GM23338 (cell line): ENCODE measurements around the gene RAB11B. TPM values are rescaled to one million over a fixed set of nuclear protein-coding genes. Genes with fewer than 3 reads are reported as not detected.

Experiments used
- ATAC-seq: fragments of 200-7000 bp; cut with Tn5 transposase; 3 replicates; pipeline ENCODE4 v1.9.1; 2020
- DNase-seq: peaks from one replicate; pipeline ENCODE4 v3.0.0-alpha.2; 2015; ENCODE audit warnings: low spot score
- H2AFZ ChIP-seq: fragments of 200-600 bp; sonication (generic); 2 replicates; pipeline ENCODE4 v1.8.0; 2016; ENCODE audit warnings: antibody characterized with exemption, mild to moderate bottlenecking, moderate library complexity
- H3F3A ChIP-seq: fragments of 200-600 bp; sonication (generic); replicated peaks from 2 replicates; pipeline ENCODE4 v1.8.0; 2017; ENCODE audit warnings: antibody characterized with exemption, mixed run types, low read depth
- H3K27ac ChIP-seq: fragments of 200-600 bp; sonication (generic); 2 replicates; pipeline ENCODE4 v1.6.1; 2016; ENCODE audit warnings: low read depth
- H3K27me3 ChIP-seq: fragments of 200-600 bp; sonication (generic); 2 replicates; pipeline ENCODE4 v1.8.0; 2016; ENCODE audit warnings: mild to moderate bottlenecking, mixed run types, moderate library complexity; ENCODE audit not compliant: insufficient read depth
- H3K36me3 ChIP-seq: fragments of 200-600 bp; sonication (generic); 2 replicates; pipeline ENCODE4 v1.8.0; 2016; ENCODE audit warnings: mild to moderate bottlenecking; ENCODE audit not compliant: insufficient read depth
- H3K4me1 ChIP-seq: fragments of 200-600 bp; sonication (generic); 2 replicates; pipeline ENCODE4 v1.8.0; 2016; ENCODE audit warnings: mild to moderate bottlenecking, moderate library complexity; ENCODE audit not compliant: insufficient read depth
- H3K4me2 ChIP-seq: fragments of 200-600 bp; sonication (generic); 2 replicates; pipeline ENCODE4 v1.7.1; 2017; ENCODE audit warnings: mixed run types
- H3K4me3 ChIP-seq: fragments of 200-600 bp; sonication (generic); 2 replicates; pipeline ENCODE4 v1.6.1; 2016; ENCODE audit warnings: mixed run types
- H3K79me2 ChIP-seq: fragments of 200-600 bp; sonication (generic); replicated peaks from 2 replicates; pipeline ENCODE4 v1.8.0; 2017; ENCODE audit warnings: mild to moderate bottlenecking; ENCODE audit not compliant: insufficient read depth
- H3K9me2 ChIP-seq: fragments of 200-600 bp; sonication (generic); 2 replicates; pipeline ENCODE4 v1.8.0; 2017; ENCODE audit not compliant: insufficient read depth
- H4K20me1 ChIP-seq: fragments of 200-600 bp; sonication (generic); replicated peaks from 2 replicates; pipeline ENCODE4 v1.8.0; 2017; ENCODE audit warnings: mild to moderate bottlenecking; ENCODE audit not compliant: insufficient read depth
- H3K27ac Mint-ChIP-seq: 2 replicates; pipeline ENCODE4 v1.8.0; 2020; ENCODE audit warnings: inconsistent platforms, mild to moderate bottlenecking, moderate library complexity, mixed read lengths
- H3K27me3 Mint-ChIP-seq: 3 replicates; pipeline ENCODE4 v1.8.0; 2022; ENCODE audit warnings: low read depth, mild to moderate bottlenecking, moderate library complexity, mixed read lengths, inconsistent platforms; ENCODE audit not compliant: insufficient read depth, poor library complexity
- H3K36me3 Mint-ChIP-seq: 3 replicates; pipeline ENCODE4 v1.8.0; 2021; ENCODE audit warnings: low read depth, mild to moderate bottlenecking, inconsistent platforms, moderate library complexity, mixed read lengths
- H3K4me1 Mint-ChIP-seq: 3 replicates; pipeline ENCODE4 v1.8.0; 2020; ENCODE audit warnings: mild to moderate bottlenecking, inconsistent platforms, mixed read lengths
- H3K4me3 Mint-ChIP-seq: 3 replicates; pipeline ENCODE4 v1.8.0; 2021; ENCODE audit warnings: moderate library complexity, mild to moderate bottlenecking, inconsistent platforms, mixed read lengths
- H3K9me3 Mint-ChIP-seq: 3 replicates; pipeline ENCODE4 v1.8.0; 2020; ENCODE audit warnings: moderate library complexity, mild to moderate bottlenecking, inconsistent platforms, mixed read lengths
- ETS1 ChIP-seq: IDR thresholded peaks from 2 replicates; pipeline ENCODE4 v1.6.1; 2016; ENCODE audit warnings: antibody characterized with exemption
- EZH2 ChIP-seq: fragments of 200-600 bp; sonication (generic); IDR thresholded peaks from one replicate; pipeline ENCODE4 v1.8.0; 2017; ENCODE audit warnings: antibody characterized with exemption, mild to moderate bottlenecking, low read depth; ENCODE audit not compliant: unreplicated experiment
- NANOG ChIP-seq: IDR thresholded peaks from 2 replicates; pipeline ENCODE4 v1.6.1; 2016; ENCODE audit warnings: antibody characterized with exemption, borderline replicate concordance
- POLR2AphosphoS5 ChIP-seq: IDR thresholded peaks from 2 replicates; pipeline ENCODE4 v1.6.1; 2016; ENCODE audit warnings: antibody characterized with exemption, low read depth
- ZNF114 ChIP-seq: fragments of 250-450 bp; sonication (Bioruptor Pico); IDR thresholded peaks from 2 replicates; pipeline ENCODE4 v1.5.0; 2020; ENCODE audit warnings: mild to moderate bottlenecking, moderate library complexity
- polyA plus RNA-seq: library from polyadenylated mRNA; unstranded; fragments of >200 nt; fragmentation: Nextera tagmentation; extraction: Ambion mirVana; gene quantifications from 2 replicates; pipeline ENCODE4 v1.2.1, GENCODE V29; 2016
- total RNA-seq: library from RNA; depleted of rRNA; stranded (reverse); fragments of >200 nt; shearing (Covaris generic); gene quantifications from 2 replicates; pipeline ENCODE4 v1.2.3, GENCODE V29; 2014
- TF ChIP-seq, protein P1 (sequence below), 2 experiments: fragments of 200-600 bp in 1 of 2; sonication (generic) in 1 of 2; conservative IDR thresholded peaks; 2 replicates each; pipeline versions ENCODE4 v1.5.1 to v1.6.1; 2016 to 2017; ENCODE audit warnings: antibody characterized with exemption in 2 of 2, low read depth in 2 of 2, mild to moderate bottlenecking in 2 of 2, moderate library complexity in 1 of 2
- TF ChIP-seq, protein P2 (sequence below): IDR thresholded peaks from one replicate; pipeline ENCODE4 v1.6.1; 2018; ENCODE audit warnings: antibody characterized with exemption; ENCODE audit not compliant: unreplicated experiment
- TF ChIP-seq, protein P3 (sequence below): fragments of 250-450 bp; sonication (Bioruptor Pico); IDR thresholded peaks from 2 replicates; pipeline ENCODE4 v1.5.0; 2020; ENCODE audit warnings: mild to moderate bottlenecking, moderate library complexity

RAB11B gene
- total and polyA plus RNA-seq, 2 experiments from 2014 or later = 66.0 to 79.6 TPM

- TF ChIP-seq, protein P1, sequence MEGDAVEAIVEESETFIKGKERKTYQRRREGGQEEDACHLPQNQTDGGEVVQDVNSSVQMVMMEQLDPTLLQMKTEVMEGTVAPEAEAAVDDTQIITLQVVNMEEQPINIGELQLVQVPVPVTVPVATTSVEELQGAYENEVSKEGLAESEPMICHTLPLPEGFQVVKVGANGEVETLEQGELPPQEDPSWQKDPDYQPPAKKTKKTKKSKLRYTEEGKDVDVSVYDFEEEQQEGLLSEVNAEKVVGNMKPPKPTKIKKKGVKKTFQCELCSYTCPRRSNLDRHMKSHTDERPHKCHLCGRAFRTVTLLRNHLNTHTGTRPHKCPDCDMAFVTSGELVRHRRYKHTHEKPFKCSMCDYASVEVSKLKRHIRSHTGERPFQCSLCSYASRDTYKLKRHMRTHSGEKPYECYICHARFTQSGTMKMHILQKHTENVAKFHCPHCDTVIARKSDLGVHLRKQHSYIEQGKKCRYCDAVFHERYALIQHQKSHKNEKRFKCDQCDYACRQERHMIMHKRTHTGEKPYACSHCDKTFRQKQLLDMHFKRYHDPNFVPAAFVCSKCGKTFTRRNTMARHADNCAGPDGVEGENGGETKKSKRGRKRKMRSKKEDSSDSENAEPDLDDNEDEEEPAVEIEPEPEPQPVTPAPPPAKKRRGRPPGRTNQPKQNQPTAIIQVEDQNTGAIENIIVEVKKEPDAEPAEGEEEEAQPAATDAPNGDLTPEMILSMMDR (conservative IDR thresholded peaks at IDR 0.05; ENCODE audit: low read depth in 2 of 2) = no peak
Measured at GRCh38 chr19:8445488-8446001, 55.4 kb downstream of the RAB11B start (continued).

DNA sequence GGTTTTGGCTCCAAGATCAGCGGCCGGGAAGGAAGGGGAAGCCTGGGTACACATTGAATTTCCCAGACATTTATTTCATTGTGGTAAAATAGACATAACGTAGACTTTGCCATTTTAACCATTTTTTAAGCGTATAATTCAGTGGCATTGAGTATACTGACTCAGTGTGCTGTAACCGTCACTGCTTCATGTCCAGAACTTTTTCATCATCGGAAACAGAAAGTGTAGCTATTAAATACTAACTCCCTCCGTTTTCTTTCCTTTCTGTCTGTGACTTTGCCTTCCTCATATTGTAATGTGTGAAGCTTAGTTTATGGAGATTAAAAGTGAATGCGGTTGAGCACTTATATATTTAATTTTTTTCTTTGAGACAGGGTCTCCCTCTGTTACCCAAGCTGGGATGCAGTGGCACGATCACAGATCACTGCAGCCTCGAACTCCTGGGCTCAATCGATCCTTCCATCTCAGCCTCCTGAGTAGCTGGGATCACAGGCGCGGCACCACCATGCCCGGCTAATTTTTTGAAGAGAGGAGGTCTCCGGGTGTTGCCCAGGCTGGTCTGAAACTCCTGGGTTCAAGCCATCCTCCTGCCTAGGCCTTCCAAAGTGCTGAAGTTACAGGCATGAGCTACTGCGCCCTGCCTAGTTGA lies 56.0 kb downstream of the RAB11B start:
- Histone ChIP-seq H3K4me1 (peaks cover 47% of the 10 kb centered on the region), H3F3A (peaks cover 14% of the 10 kb centered on the region), H3K27me3 (no peaks in the 10 kb centered on the region), H3K79me2 (peaks cover 67% of the 10 kb centered on the region), H2AFZ (no peak overlapping the region), H3K4me3 (peak overlapping the region; percentile 97), H3K4me2 (peak overlapping the region; percentile 99), H3K36me3 (no peaks in the 10 kb centered on the region), H3K27ac (peak overlapping the region; percentile 28), H4K20me1 (peaks cover 34% of the 10 kb centered on the region), H3K9me2 (no peaks in the 10 kb centered on the region)
- DNase-seq (no peak), ATAC-seq (no peak)
- no peaks in the 10 kb centered on the region for H3K9me3 Mint-ChIP-seq
- H3K4me3 Mint-ChIP-seq = peak overlapping the region; percentile 90
- H3K36me3 Mint-ChIP-seq = peaks cover 41% of the 10 kb centered on the region
- peaks cover 11% of the 10 kb centered on the region for H3K27me3 Mint-ChIP-seq
- peaks cover 48% of the 10 kb centered on the region for H3K4me1 Mint-ChIP-seq
- peak overlapping the region; percentile 95 for H3K27ac Mint-ChIP-seq
- no peak for TF ChIP-seq NANOG
- TF ChIP-seq, protein P2, sequence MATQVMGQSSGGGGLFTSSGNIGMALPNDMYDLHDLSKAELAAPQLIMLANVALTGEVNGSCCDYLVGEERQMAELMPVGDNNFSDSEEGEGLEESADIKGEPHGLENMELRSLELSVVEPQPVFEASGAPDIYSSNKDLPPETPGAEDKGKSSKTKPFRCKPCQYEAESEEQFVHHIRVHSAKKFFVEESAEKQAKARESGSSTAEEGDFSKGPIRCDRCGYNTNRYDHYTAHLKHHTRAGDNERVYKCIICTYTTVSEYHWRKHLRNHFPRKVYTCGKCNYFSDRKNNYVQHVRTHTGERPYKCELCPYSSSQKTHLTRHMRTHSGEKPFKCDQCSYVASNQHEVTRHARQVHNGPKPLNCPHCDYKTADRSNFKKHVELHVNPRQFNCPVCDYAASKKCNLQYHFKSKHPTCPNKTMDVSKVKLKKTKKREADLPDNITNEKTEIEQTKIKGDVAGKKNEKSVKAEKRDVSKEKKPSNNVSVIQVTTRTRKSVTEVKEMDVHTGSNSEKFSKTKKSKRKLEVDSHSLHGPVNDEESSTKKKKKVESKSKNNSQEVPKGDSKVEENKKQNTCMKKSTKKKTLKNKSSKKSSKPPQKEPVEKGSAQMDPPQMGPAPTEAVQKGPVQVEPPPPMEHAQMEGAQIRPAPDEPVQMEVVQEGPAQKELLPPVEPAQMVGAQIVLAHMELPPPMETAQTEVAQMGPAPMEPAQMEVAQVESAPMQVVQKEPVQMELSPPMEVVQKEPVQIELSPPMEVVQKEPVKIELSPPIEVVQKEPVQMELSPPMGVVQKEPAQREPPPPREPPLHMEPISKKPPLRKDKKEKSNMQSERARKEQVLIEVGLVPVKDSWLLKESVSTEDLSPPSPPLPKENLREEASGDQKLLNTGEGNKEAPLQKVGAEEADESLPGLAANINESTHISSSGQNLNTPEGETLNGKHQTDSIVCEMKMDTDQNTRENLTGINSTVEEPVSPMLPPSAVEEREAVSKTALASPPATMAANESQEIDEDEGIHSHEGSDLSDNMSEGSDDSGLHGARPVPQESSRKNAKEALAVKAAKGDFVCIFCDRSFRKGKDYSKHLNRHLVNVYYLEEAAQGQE = no peak
- TF ChIP-seq, protein P1 (conservative IDR thresholded peaks at IDR 0.05; ENCODE audit: low read depth in 2 of 2) = no peak
- no peak for TF ChIP-seq ZNF114 (CRISPR knock-in tag)
- TF ChIP-seq, protein P3, sequence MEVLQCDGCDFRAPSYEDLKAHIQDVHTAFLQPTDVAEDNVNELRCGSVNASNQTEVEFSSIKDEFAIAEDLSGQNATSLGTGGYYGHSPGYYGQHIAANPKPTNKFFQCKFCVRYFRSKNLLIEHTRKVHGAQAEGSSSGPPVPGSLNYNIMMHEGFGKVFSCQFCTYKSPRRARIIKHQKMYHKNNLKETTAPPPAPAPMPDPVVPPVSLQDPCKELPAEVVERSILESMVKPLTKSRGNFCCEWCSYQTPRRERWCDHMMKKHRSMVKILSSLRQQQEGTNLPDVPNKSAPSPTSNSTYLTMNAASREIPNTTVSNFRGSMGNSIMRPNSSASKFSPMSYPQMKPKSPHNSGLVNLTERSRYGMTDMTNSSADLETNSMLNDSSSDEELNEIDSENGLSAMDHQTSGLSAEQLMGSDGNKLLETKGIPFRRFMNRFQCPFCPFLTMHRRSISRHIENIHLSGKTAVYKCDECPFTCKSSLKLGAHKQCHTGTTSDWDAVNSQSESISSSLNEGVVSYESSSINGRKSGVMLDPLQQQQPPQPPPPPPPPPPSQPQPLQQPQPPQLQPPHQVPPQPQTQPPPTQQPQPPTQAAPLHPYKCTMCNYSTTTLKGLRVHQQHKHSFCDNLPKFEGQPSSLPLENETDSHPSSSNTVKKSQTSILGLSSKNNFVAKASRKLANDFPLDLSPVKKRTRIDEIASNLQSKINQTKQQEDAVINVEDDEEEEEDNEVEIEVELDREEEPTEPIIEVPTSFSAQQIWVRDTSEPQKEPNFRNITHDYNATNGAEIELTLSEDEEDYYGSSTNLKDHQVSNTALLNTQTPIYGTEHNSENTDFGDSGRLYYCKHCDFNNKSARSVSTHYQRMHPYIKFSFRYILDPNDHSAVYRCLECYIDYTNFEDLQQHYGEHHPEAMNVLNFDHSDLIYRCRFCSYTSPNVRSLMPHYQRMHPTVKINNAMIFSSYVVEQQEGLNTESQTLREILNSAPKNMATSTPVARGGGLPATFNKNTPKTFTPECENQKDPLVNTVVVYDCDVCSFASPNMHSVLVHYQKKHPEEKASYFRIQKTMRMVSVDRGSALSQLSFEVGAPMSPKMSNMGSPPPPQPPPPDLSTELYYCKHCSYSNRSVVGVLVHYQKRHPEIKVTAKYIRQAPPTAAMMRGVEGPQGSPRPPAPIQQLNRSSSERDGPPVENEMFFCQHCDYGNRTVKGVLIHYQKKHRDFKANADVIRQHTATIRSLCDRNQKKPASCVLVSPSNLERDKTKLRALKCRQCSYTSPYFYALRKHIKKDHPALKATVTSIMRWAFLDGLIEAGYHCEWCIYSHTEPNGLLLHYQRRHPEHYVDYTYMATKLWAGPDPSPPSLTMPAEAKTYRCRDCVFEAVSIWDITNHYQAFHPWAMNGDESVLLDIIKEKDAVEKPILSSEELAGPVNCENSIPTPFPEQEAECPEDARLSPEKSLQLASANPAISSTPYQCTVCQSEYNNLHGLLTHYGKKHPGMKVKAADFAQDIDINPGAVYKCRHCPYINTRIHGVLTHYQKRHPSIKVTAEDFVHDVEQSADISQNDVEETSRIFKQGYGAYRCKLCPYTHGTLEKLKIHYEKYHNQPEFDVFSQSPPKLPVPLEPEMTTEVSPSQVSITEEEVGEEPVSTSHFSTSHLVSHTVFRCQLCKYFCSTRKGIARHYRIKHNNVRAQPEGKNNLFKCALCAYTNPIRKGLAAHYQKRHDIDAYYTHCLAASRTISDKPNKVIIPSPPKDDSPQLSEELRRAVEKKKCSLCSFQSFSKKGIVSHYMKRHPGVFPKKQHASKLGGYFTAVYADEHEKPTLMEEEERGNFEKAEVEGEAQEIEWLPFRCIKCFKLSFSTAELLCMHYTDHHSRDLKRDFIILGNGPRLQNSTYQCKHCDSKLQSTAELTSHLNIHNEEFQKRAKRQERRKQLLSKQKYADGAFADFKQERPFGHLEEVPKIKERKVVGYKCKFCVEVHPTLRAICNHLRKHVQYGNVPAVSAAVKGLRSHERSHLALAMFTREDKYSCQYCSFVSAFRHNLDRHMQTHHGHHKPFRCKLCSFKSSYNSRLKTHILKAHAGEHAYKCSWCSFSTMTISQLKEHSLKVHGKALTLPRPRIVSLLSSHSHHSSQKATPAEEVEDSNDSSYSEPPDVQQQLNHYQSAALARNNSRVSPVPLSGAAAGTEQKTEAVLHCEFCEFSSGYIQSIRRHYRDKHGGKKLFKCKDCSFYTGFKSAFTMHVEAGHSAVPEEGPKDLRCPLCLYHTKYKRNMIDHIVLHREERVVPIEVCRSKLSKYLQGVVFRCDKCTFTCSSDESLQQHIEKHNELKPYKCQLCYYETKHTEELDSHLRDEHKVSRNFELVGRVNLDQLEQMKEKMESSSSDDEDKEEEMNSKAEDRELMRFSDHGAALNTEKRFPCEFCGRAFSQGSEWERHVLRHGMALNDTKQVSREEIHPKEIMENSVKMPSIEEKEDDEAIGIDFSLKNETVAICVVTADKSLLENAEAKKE (CRISPR knock-in tag) = no peak
- TF ChIP-seq ETS1 = no peak
- TF ChIP-seq EZH2 = no peak
- no peak for TF ChIP-seq POLR2AphosphoS5
